Measurements from ENCODE around the gene UBE2B.

DNA sequence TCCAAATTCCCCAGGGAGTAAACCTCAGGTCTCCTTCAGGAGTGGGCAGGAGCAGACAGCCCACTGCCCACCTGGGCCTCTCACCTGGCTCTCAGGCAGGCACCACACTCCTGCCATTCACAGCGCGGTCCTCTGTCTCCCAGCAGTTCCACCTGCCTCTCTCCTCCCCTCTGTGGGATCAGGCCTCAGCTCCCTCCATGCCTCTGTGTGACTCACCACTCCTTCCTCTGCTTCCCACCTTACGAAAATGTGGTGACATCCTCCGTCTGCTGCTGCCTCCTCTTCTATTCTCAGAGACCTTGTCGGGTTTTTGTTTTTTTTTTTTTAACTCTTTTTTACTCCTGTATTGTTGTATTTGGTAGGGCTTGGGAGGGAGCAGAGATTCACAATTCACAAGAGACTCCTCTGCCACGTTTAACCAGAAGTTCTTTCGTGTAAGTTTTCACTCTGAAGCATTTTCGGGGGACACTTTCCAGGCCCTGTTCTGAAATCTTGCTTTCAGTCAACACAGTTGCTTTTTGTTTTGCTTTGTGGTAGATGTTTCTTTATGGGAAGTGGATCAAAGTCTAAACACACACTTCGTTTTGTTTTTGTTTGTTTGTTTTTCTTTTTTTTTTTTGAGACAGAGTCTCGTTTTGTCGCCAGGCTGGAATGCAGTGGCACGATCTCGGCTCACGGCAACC lies 61.4 kb downstream of the UBE2B start:
- no peak for TF ChIP-seq CTCF (IDR thresholded peaks at IDR 0.05)
- TF ChIP-seq POLR2A (IDR thresholded peaks at IDR 0.05), result no peak

Data from Peyer's patch (tissue), 4 donors.